Measurements from ENCODE around the gene CCNY.
"Not testable (repeated sequence)": the region's sequence is repeated elsewhere in the genome, so short reads cannot be mapped to it uniquely, and the experiment has no call there.

The CCNY gene

GRCh38 chr10:35517431-35518181 lies 181.3 kb downstream of the CCNY start:
- Histone ChIP-seq H3K27ac (ENCODE audit: low read depth, low read length) (no peak overlapping the region), H3K4me2 (ENCODE audit: low read length) (no peak overlapping the region), H3K79me2 (ENCODE audit: control insufficient read depth, low read length) (no peaks in the 10 kb centered on the region), H3K27me3 (ENCODE audit: control insufficient read depth, low read length) (no peaks in the 10 kb centered on the region), H4K20me1 (ENCODE audit: control insufficient read depth, insufficient read depth, low read depth, low read length) (peaks cover 5% of the 10 kb centered on the region; the same call in 1 of the 2 replicates), H3K4me1 (ENCODE audit: control insufficient read depth, low read length) (peaks cover 29% of the 10 kb centered on the region), H3F3A (ENCODE audit: control insufficient read depth, insufficient read depth) (no peaks in the 10 kb centered on the region), H3K9me2 (replicated peaks; ENCODE audit: control insufficient read depth, low read length) (no peaks in the 10 kb centered on the region), H3K4me3 (ENCODE audit: low read length) (no peak overlapping the region), H3K9me3 (ENCODE audit: control insufficient read depth, insufficient read depth, low read length) (no peaks in the 10 kb centered on the region), H3K36me3 (ENCODE audit: control insufficient read depth, low read length) (no peaks in the 10 kb centered on the region)
- no peak for TF ChIP-seq CTCF (IDR thresholded peaks at IDR 0.05; ENCODE audit: low read depth, low read length, poor library complexity, severe bottlenecking)
- TF ChIP-seq EZH2phosphoT487 (IDR thresholded peaks at IDR 0.05; ENCODE audit: borderline replicate concordance, low read length), result no peak

- not testable (repeated sequence) for H3F3A ChIP-seq (ENCODE audit: control insufficient read depth, insufficient read depth); H4K20me1 ChIP-seq (ENCODE audit: control insufficient read depth, insufficient read depth, low read depth, low read length); H3K79me2 ChIP-seq (ENCODE audit: control insufficient read depth, low read length); H3K27ac ChIP-seq (ENCODE audit: low read depth, low read length); H3K27me3 ChIP-seq (ENCODE audit: control insufficient read depth, low read length); H3K36me3 ChIP-seq (ENCODE audit: control insufficient read depth, low read length); H3K9me2 ChIP-seq (replicated peaks; ENCODE audit: control insufficient read depth, low read length); H3K4me3 ChIP-seq (ENCODE audit: low read length); H3K4me2 ChIP-seq (ENCODE audit: low read length); H3K9me3 ChIP-seq (ENCODE audit: control insufficient read depth, insufficient read depth, low read length)
- H3K4me1 ChIP-seq (ENCODE audit: control insufficient read depth, low read length), result peaks cover 35% of the 10 kb centered on the region
These were observed 181.9 kb downstream of the CCNY start for GRCh38 chr10:35518187-35518586.

- Histone ChIP-seq H3K4me2 (ENCODE audit: low read length) (no peak overlapping the region), H3K36me3 (ENCODE audit: control insufficient read depth, low read length) (no peaks in the 10 kb centered on the region), H3K4me3 (ENCODE audit: low read length) (no peak overlapping the region), H3K27me3 (ENCODE audit: control insufficient read depth, low read length) (no peaks in the 10 kb centered on the region), H3K9me3 (ENCODE audit: control insufficient read depth, insufficient read depth, low read length) (no peaks in the 10 kb centered on the region), H3K4me1 (ENCODE audit: control insufficient read depth, low read length) (peaks cover 35% of the 10 kb centered on the region), H3F3A (ENCODE audit: control insufficient read depth, insufficient read depth) (no peaks in the 10 kb centered on the region), H4K20me1 (ENCODE audit: control insufficient read depth, insufficient read depth, low read depth, low read length) (0 out of 2 replicates have a peak, but pooled peaks cover 3% of the 10 kb centered on the region), H3K79me2 (ENCODE audit: control insufficient read depth, low read length) (no peaks in the 10 kb centered on the region), H3K27ac (ENCODE audit: low read depth, low read length) (no peak overlapping the region), H3K9me2 (replicated peaks; ENCODE audit: control insufficient read depth, low read length) (no peaks in the 10 kb centered on the region)
- TF ChIP-seq EZH2phosphoT487 (IDR thresholded peaks at IDR 0.05; ENCODE audit: borderline replicate concordance, low read length), result no peak
- TF ChIP-seq CTCF (IDR thresholded peaks at IDR 0.05; ENCODE audit: low read depth, low read length, poor library complexity, severe bottlenecking), result no peak
These were observed 184.7 kb downstream of the CCNY start for GRCh38 chr10:35520996-35521395.

- Histone ChIP-seq H3K27me3 (ENCODE audit: control insufficient read depth, low read length) (no peaks in the 10 kb centered on the region), H4K20me1 (ENCODE audit: control insufficient read depth, insufficient read depth, low read depth, low read length) (no peaks in the 10 kb centered on the region), H3K9me3 (ENCODE audit: control insufficient read depth, insufficient read depth, low read length) (no peaks in the 10 kb centered on the region), H3K9me2 (replicated peaks; ENCODE audit: control insufficient read depth, low read length) (no peaks in the 10 kb centered on the region), H3K4me3 (ENCODE audit: low read length) (peak overlapping the region; percentile 53), H3K36me3 (ENCODE audit: control insufficient read depth, low read length) (no peaks in the 10 kb centered on the region), H3K27ac (ENCODE audit: low read depth, low read length) (peak overlapping the region; percentile 45), H3K4me1 (ENCODE audit: control insufficient read depth, low read length) (peaks cover 31% of the 10 kb centered on the region), H3F3A (ENCODE audit: control insufficient read depth, insufficient read depth) (no peaks in the 10 kb centered on the region), H3K4me2 (ENCODE audit: low read length) (peak overlapping the region; percentile 62), H3K79me2 (ENCODE audit: control insufficient read depth, low read length) (no peaks in the 10 kb centered on the region)
- TF ChIP-seq CTCF (IDR thresholded peaks at IDR 0.05; ENCODE audit: low read depth, low read length, poor library complexity, severe bottlenecking) (no peak), EZH2phosphoT487 (IDR thresholded peaks at IDR 0.05; ENCODE audit: borderline replicate concordance, low read length) (no peak)
These were observed 187.4 kb downstream of the CCNY start for GRCh38 chr10:35523670-35524225.

All from DOHH2 (cell line).